IPS-11a (cell line): ENCODE measurements around the gene UBAP2.

Experiments
- H3K4me3 ChIP-seq: one replicate; pipeline ENCODE4 v1.5.1; 2013; ENCODE audit warnings: low read depth, low read length, control low read depth

The UBAP2 gene, protein sequence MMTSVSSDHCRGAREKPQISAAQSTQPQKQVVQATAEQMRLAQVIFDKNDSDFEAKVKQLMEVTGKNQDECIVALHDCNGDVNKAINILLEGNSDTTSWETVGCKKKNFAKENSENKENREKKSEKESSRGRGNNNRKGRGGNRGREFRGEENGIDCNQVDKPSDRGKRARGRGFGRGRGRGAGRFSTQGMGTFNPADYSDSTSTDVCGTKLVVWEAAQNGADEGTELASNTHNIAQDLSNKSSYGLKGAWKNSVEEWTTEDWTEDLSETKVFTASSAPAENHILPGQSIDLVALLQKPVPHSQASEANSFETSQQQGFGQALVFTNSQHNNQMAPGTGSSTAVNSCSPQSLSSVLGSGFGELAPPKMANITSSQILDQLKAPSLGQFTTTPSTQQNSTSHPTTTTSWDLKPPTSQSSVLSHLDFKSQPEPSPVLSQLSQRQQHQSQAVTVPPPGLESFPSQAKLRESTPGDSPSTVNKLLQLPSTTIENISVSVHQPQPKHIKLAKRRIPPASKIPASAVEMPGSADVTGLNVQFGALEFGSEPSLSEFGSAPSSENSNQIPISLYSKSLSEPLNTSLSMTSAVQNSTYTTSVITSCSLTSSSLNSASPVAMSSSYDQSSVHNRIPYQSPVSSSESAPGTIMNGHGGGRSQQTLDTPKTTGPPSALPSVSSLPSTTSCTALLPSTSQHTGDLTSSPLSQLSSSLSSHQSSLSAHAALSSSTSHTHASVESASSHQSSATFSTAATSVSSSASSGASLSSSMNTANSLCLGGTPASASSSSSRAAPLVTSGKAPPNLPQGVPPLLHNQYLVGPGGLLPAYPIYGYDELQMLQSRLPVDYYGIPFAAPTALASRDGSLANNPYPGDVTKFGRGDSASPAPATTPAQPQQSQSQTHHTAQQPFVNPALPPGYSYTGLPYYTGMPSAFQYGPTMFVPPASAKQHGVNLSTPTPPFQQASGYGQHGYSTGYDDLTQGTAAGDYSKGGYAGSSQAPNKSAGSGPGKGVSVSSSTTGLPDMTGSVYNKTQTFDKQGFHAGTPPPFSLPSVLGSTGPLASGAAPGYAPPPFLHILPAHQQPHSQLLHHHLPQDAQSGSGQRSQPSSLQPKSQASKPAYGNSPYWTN

DNA sequence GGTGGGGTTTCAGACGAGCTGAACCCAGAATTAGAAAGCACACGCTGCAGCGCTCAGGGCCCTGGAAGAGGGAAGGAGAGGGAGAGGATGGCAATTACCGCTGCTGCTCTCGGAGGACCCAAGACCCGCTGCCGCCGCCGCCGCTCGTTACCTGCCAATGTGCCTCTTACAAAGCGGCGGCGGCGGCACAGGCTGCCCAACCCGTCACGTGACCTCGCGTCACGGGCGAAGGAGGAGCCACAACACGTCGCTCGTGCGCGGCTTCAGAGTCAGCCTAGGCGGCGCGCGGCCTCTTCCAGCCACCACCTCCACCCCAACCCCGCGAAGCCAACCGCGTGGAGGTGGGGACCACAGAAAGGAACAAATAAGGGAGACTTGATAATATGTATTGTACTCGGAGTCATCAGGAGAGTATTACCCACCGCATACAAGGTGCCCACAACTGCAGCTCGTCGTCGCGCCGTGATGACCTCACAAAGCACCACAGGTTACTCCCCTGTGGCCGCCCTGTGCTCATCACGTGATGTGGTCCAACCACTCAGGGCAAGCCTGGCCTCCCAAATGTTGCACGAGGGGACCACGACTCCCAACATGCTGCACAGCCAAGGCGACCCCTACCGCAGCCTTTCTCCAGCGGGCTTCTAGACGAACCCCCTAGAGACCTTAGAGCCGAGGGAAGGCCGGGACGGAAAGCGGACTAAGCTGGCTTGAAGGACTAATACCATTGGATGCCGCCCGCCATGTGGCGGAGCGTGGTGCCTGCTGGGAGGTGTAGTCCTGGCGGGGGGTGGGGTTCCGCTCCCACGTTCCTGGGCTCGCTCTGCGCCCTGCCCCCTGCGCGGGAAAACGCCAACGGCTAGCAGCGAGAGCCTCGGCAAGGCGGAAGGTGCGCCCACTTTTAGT is at the start of gene UBAP2:
TSS of gene UBAP2 (minus strand) at position 161 of the 903 bp plus-strand sequence. CDS start 31,739 bp downstream, outside the sequence.
- H3K4me3 ChIP-seq: peak within 1 kb of the TSS; percentile 97

DNA sequence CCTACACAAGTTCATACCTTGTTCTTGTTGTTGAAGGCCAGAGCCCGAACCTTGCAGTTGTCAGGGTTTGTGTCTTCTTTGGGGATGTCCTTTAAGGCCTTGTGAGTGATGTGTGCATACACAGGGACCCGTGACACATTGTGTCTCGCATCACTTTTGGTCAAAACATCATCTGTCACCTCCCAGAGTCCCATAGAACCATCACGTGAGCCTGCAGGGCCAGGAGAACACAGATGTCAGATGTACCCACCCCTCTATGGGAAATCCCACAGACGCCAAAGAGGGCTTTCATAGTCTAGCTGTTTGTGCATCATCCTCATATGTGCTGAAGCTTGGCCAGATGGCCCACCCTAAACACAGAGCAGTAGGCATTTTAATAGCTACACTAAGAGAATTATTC is 49.6 kb upstream of the UBAP2 start:
- no peak overlapping the region for H3K4me3 ChIP-seq

DNA sequence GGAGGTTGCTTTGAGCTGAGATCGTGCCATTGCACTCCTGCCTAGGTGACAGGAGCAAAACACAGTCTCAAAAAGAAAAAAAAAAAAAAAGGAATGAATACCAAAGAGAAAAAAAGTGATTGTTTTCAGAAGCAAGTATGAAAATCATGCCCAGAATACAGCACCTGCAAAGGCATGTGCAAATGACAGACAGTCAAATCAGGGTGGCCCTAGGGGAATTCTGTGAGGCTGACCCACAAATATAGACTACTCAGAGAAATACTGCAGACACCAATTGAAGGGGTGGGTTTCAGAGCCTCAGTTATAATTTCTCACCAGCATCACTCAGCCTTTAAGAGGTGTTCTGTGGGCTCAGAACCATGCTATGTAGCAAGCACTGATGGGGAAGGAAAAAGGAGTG is 49.2 kb upstream of the UBAP2 start:
- H3K4me3 ChIP-seq: no peak overlapping the region

DNA sequence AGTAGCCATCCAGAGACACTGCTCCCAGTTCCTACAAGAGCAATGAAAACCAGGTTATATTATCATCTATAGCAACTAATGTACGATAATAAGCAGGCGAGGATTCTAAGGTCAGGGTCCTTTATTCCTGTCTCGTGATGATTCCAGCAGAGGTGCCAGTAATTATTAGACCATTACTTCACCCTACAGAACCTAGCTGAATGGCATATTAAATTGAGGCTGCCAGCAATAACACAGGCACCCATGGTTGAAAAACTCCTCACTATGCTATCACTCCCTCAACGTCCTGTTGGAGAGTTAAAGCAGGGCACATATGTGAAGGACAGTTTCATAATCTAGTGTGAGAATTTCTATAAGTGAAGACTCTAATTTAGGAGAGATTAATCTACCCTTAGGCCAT is 48.1 kb upstream of the UBAP2 start:
- H3K4me3 ChIP-seq: no peak overlapping the region

DNA sequence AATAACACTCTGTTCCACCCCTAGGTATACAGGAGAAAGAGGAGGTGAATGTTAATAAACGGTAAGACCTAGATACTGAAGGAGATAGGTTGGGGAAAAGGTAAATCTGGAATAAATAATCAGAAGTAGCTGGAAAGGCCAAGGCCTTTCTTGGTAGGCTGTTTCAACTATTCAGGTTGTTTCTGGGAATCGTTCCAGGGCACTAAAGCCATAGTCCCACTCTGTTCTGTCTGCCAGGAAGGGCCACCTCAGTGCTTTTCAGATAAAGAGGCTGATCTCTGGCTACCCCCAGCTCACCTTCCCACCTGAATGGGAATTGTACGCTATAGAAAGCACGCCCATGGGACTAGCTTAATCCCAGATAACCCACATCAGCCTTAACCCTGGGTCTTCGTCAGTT is 44.9 kb upstream of the UBAP2 start:
- H3K4me3 ChIP-seq: no peak overlapping the region

DNA sequence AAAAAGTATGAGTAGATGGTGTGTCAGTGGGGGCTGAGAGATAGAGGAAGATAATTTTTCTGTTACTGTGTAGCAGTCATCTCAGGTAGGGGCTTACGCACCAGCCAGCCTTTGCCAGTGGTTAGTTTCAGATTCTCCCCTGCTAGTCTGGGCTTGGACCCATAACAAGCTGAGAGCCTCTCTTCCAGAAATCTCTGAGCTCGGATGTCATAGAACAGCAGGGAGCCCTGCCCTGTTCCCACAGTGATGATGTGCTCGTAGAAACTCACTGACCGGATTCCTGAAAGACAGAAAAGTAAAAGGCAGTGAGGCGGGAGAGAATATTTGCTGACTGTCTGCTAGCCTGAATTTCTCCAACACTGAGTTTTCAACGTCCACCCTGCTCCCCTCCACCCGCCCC is 40.6 kb upstream of the UBAP2 start:
- no peak overlapping the region for H3K4me3 ChIP-seq

DNA sequence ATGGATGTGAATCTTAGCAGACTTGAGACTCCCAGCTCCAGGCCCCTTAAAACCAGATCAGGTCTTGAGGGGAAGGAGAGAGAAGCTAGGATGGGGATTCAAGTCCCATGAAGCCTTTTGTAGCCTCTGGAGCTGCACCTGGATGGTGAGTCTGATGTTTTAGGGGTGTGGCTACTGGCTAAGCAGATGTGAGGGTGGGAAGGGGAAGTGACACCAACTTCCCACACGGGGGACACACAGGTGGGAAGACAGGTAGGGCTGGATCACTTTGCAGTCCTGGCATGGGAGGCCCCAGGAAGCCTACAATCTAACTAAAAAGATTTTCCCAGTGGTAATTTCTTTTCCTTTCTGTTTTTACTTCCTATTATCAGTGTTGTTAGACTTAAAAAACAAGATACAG is 38.7 kb upstream of the UBAP2 start:
- H3K4me3 ChIP-seq: no peak overlapping the region

DNA sequence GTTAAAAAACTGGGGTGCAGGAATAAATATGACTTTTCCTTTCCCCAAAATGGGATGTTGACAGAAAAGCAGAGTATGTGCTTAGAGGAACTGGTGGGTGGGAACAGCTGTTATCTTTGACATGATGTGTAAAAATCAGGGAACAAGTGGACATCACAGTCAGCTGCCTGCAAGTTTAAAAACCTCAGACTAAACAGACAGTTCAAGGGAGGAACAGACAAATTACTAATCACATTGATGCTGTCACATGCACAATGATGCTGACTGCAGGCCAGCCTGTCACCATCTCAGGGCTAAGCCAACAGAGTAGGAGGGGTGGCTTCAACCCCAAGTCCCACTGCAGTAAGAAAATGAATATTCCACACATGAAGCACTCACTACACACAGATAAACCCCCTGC is 38.2 kb upstream of the UBAP2 start:
- H3K4me3 ChIP-seq: no peak overlapping the region

DNA sequence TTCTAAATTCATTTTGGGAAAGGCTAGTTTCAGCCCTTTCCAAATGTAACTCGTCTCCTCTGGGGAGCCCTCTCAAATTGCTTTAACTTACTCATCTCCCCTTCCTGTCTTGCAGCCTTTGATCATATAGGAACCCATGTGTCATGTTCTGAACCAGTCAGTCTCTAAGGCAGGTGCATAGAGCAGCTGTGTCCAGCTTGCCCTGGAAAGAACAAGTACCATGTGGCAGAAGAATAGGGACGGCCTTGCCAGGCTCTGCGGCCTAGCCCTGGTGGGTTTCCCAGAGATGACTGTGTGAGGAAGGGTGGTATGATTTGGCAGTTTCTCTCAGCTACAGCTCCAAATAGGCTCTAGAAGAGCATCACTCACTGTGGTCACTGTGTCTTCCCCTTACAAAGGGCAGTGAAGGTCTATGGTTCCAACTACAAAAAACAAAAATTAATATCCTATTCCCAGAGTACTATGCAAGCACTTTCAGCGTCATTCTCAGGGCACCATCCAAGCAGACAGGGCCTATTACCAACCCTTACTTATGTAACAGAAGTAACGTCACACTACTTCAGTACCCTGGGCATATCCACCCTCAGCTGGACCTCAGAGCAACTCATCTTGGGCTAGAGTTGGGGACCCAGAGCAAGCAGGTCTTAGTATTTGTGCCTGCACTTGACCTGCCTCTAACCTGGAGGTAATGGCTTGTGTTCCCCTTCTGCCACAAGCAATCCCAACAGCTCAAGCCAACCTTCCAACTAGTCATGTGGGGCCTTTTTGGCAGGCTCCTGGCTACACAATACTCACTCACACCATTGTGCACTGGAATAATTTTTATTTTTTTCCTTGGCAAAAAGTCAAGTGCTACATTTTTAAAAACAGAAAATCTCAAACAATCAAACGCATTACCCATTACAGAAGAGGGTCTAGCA is 37.2 kb upstream of the UBAP2 start:
- H3K4me3 ChIP-seq: no peak overlapping the region

DNA sequence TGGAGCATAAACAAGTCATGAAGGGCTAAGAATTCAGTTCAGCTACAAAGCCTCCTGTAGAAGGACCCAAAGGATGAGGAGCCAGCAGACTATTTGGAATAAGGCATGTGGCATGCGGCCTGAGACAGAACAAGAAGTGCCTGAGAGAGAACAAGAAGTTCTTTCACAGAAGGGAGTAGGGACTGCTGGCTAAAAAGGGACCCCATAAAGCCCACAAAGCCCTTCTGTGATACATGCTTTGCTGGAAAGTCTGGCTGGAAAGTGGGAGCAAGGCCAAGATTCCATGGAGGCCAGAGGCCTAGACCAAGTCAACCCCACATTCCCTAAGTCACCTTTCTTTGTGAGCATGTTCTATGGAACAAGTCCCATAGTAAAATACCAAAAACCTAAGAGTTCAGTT is 35.9 kb upstream of the UBAP2 start:
- no peak overlapping the region for H3K4me3 ChIP-seq

DNA sequence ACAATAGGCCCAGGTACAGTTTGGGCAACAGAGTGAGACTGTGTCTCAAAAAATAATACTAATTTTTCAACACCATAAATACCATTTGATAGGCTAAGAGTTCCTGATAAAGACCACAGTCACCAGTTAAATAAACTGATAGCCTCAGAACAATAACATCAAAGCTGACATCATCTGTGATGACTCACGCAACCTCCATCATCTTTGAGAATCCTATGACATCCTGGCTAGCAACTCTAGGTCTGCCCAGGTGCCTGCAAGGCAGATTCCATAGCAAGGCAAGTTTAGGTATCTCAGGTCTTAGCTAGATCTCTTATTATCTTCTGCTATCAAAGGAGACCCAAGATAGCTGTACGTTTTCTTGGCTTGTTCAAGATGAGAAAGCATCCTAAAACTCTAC is 30.5 kb upstream of the UBAP2 start:
- no peak overlapping the region for H3K4me3 ChIP-seq

DNA sequence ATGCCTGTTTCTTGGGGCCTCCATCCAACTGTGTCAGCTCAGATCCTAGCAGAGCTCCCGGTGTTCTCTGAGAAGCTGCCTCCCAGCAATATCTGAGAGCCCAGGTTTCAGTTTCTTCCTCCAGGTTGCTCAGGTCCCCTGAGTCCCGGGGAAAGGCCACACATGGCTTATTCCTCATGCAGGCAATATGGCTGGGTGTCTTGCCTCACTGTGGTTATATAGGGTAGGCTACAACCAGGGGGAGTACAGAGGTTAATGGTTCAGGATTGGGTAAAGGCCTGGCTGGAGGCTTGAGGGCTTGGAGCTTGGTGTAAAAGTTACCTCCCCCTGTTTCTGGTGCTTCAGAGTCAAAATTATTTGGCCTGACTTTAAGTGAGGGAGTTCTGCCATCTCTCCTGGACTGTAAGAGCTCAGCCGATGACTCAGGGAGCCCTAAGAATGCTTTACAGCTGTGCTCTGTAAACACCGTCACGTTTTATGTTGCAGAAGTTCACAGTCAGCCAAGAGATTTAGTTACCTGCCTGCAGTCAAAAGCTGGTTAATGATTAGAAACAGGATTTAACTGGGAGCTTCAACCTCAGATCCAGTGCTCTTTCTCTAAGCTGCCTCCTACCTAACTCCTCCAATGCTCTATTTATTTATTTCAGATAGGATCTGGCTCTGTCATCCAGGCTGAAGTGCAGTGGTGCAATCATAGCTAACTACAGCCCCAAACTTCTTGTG is 24.3 kb upstream of the UBAP2 start:
- no peak overlapping the region for H3K4me3 ChIP-seq

DNA sequence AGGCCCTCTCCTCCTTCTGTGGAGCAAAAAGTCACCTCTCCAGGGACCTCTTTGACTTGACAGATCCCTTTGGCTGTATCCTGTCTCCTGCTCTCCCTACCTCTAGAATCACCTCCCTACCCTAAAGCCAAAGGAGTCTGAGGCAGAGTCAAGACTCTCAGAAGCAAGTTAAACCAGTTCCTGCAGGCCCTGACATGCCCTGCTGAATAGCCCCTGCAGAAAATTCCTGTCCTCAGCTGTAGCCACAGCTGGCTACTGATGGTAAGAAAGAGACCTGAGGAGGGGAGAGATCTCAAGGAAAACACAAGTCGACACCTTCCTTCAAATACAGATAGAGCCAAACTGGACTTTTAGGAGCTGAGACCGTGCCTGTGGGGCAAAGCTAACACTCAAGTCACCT is 23.7 kb upstream of the UBAP2 start:
- no peak overlapping the region for H3K4me3 ChIP-seq

DNA sequence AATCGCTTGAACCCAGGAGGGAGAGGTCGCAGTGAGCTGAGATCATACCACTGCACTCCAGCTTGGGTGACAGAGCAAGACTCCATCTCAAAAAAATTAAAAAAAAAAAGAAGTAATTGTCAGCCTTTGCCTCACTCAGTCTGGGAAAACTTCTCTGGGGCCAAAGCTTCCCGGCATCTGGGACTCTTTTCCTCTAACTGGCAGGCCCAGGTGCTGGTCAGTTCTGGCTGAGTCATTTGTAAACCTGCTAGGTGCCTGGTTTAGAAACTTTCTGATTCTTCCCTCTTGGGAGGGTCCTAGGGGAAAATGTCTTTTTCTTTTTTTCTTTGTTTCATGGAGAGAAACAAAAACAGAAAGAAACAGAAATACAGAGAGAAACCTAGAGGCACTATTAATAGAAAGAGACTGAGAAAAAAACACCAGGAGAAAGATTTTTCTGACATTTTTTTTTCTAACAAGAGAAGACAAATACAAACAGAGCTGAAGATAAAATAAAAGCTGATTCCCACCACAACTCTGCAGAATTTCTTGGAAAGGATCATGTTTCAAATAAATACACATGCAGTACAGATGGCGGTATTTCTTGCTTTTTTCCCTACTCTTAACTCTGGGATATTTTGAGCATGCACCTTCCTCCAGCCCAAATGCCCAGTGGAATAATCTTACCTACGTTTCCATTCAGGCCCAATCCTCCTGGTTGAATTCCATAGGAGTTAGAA is 22.1 kb upstream of the UBAP2 start:
- no peak overlapping the region for H3K4me3 ChIP-seq

DNA sequence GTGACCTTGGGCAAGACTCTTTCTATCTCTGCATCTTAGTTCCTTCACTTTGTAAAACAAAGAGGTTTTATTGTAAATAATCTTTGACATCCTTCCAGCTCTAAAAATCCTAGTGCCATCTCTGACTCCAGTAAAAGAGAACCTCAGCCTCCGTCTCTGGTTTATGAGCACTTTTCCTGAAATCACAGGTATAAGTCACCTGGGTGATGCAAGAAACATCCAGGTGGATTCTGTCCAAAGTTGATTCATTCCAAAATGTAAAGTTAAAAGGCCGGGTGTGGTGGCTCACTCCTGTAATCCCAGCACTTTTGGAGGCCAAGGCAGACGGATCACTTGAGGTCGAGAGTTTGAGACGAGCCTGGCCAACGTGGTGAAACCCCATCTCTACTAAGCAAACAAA is 21.1 kb upstream of the UBAP2 start:
- no peak overlapping the region for H3K4me3 ChIP-seq

DNA sequence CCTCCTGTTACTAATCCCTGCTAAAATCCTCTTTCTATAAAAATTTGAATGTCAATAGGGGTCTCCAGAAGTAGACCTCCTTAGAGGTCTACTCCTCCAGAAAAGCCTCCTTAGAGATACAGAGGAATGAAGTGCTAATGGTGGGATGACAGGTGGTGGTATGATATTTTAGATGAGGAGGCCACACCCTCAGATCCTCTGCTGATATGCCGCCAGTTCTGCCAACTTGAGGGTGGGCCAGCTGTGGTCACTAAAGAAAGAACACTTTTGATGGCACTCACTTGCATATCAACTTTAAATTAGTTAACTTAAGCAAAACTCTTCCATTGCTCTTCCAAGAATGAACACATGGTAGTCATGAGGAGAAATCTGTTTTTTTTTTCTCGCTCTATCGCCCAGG is 16.9 kb upstream of the UBAP2 start:
- H3K4me3 ChIP-seq: no peak overlapping the region

DNA sequence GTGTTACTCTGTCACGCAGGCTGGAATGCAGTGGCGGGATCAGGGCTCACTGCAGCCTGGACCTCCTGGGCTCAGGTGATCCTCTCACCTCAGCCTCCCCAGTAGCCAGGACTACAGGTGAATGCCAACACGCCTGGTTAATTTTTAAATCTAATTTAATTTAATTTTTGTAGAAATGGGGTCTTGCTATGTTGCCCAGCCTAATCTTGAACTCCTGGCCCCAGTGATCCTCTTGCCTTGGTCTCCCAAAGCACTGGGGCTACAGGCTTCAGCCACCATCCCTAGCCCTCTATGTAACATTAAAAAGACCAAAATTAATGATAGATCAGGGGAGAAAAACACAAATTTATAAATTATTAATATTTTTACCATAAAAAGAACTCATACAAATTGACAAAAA is 11.3 kb upstream of the UBAP2 start:
- no peak overlapping the region for H3K4me3 ChIP-seq

DNA sequence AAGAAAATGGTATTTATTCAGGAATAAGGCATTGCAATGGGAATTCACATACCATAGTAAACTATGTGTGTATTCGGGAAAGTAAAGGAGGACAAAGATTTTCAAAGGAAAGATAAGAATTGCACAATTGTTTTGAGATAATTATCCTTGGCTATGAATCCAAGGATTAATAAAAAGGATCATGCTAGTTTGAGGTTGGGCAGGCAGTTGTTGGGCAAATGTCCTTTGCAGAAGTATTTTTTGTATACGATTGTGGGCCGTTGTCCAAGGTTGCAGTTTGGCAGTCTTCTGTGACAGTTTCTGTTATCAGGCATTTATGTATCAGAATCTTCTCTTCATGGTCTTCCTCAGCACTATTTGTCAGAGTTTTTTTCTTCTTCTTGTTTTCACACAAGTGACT is 10.6 kb upstream of the UBAP2 start:
- no peak overlapping the region for H3K4me3 ChIP-seq
